Measurements from ENCODE around the gene TSTD1.
"Not testable (repeated sequence)": the region's sequence is repeated elsewhere in the genome, so short reads cannot be mapped to it uniquely, and the experiment has no call there.

Gene TSTD1

GRCh38 chr1:161033751-161034150 lies 5.0 kb downstream of the TSTD1 start:
- peak; percentile 44 for DNase-seq

DNA sequence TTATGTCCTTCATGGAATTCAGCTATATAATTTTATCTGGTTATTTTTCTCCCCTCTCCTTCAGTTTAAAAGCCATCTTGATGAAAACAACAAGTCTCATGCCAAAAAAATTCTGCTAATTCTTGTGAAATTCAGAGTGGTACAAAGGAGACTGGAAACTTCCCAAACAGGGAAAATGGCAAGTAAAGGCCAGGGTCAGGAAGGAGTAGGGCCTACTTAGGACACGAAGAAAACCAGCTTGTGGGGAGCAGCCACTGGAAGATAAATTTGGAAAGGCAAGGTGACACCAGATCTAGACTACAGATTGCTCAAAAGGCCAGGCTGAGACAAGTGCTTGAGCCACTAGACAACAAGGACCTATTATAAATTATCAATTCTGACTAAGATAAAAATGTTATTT lies 6.4 kb downstream of the TSTD1 start:
- no peak for DNase-seq

DNA sequence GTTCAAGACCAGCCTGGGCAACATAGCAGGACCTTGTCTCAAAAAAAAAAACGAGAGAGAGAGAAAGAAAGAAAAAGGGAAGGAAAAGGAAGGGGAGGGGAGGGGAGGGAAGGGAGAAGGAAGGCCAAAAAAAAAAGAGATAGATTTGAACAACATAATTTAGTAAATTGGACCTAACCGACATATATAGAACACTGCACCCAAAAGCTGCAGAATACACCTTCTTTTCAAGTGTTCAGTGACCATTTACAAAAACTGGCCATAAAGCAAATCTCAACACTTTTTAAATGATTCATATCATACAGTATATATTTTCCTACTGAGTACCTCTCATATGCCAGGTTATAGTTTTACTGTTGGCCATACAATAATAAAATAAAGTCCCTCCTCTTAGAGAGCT lies 6.9 kb downstream of the TSTD1 start:
- DNase-seq = no peak

GRCh38 chr1:161029466-161029865 lies 9.3 kb downstream of the TSTD1 start:
- not testable (repeated sequence) for DNase-seq

- DNase-seq = peak; percentile 53
These were observed 11.8 kb downstream of the TSTD1 start for GRCh38 chr1:161026954-161027353.

- not testable (repeated sequence) for DNase-seq
These were observed 16.3 kb downstream of the TSTD1 start for GRCh38 chr1:161022432-161022831.

DNA sequence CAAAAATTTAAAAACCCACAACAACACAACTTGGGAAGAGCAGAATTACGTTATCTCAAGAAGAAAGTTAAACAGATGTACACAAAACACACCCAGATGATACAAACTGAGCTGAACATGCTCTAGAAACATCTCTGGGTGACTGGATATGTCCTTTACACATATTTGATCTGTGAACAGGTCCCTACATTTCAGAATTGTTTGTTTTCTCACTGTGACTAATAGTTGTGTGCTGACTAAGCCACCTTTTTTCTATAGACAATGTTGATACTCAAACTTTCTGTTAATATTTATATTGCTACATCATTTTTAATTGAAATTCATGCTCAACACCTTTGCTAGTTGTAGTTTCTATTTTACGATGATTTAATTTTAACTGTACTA lies 16.8 kb downstream of the TSTD1 start:
- DNase-seq = no peak

DNA sequence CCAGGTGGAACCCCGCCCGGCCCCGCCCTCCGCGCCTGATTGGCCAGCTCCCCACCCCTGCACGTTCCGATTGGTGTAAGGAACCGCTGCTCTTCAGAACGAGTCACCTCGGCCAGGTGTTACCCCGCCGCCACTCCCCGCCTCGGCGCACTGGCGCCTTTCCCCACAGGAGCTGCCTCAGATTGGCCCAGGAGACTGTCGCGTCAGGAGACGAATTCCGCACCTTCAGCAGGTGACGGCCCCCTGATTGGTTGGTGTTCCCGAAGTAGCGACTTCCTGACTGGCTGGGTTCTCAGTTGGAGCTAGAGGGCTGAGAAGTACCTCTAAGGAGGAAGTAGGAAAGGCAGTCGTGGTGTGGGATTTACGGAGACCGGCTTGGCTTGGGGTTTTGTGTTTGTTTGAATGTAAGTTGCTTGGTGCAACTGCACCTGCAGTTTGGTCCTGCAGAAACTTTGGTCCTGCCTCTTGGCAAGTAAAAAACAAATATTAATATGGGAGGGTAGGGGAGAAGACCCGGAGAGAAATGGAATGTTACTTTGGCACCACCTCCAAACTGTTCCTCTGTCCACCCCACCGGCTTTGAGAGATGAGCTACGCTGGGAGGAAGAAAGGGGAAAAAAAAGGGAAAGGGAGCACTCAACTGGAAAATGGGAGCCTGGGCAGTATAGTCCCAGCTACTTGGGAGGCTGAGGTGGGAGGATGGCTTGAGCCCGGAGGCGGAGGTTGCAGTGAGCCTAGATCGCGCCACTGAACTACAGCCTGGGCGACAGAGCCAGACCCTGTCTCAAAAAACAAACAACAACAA lies 17.4 kb downstream of the TSTD1 start:
- DNase-seq = peak; percentile 86

DNA sequence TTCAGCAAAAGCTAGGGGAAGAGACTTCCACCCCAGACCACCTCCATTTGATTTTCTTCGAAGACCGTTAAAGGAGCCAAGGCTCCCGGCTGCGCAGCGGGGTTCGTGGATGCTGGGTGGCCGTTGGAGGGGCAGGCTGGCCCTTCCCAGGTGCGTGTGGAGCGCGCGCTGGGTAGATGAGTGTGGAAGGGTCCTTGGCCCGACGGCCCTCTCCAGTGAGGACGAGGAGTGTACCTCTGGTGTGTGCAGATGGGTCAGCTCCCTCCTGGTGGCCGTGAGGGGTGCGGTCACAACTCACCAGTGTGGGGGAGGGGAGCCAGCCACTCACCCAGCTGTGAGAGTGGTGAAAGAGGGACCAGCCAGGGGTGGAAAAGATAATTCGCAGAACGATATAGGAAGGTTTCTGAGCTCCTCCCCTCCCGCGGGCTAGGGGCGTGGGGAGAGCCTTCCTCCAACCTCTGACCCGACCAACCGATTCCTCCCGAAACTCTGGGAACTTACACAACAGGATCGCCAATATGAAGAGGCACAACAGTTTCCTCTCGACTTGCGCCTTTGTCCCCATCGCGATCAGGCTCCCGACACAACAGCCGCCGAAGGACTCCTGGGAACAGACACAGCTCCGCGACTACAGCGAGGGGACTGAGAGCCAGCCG lies 18.1 kb downstream of the TSTD1 start, which contains the start of gene F11R:
F11R (minus strand) TSS at position 644 of the 656 bp plus-strand sequence; CDS start at position 565, 79 bp downstream.
- peak; percentile 26 for DNase-seq

GRCh38 chr1:161019751-161020495 lies 18.8 kb downstream of the TSTD1 start:
- DNase-seq = no peak

GRCh38 chr1:161019111-161019660 lies 19.6 kb downstream of the TSTD1 start:
- DNase-seq = not testable (repeated sequence)

- no peak for DNase-seq
These were observed 20.2 kb downstream of the TSTD1 start for GRCh38 chr1:161018631-161018930.

- DNase-seq = no peak
These were observed 20.8 kb downstream of the TSTD1 start for GRCh38 chr1:161017756-161018630.

GRCh38 chr1:161017181-161017580 lies 21.6 kb downstream of the TSTD1 start:
- DNase-seq = not testable (repeated sequence)

DNA sequence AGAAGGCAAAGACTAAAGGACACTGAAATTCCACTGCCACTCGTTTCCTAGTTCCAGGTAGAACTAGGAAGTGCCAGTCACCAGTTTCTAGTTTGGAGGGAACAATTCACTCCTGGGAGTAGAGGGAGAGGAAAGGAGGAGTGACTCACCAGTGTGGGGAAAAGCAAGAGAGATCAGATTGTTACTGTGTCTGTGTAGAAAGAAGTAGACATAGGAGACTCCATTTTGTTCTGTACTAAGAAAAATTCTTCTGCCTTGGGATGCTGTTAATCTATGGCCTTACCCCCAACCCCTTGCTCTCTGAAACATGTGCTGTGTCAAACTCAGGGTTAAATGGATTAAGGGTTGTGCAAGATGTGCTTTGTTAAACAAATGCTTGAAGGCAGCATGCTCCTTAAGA lies 22.1 kb downstream of the TSTD1 start:
- DNase-seq = not testable (repeated sequence)

DNA sequence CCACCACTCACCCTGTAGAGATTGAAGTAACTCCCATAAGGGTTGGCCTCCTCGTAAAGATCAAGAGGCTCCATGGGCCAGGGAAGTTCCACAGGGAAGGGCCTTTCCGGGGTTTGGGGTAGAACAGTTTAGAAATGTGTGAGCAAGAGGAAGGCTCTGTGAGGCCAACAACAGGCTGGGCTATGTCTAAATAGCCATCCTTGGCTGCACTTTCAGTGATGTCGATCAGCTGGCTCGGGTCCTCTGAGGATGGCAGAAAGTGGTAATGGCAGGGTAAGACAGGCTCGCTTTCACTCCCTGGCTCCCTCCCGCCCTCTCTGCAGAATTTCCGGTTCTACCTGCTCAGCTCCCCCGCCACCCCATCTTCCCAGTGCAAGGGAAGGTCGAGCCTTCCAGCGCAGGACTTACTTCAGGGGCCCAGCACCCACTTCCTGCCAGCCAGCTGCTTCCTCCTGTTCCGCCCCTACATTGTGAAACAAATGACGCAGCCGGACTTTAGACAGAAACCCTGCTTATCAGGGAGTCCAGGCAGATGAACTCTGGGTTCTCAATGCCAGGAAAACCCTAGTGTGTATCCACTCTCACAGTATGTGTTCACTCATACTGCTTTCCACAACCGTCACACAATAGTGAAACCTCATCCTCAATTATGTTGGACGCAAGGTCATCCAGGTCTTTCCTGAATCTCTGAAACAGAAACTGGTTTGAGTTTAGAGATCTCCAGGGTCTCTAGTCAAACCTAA lies 25.1 kb downstream of the TSTD1 start:
- DNase-seq = peak; percentile 75

DNA sequence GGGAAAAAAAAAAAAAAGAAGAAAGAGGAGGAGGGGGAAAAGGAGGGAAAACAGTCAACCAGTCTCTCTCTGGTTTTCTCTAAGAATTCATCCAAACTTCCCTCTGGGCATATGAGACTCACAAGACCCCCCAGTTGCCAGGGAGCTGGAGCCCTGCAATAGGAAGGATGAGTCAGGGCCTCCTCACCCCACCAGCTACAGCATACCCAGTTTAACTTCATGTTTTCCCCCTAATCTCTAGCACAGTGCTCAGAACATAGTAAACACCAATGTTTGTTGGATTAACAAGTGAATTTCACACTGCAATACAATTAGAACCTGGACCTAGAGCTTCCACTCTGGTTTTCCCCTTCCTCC lies 25.7 kb downstream of the TSTD1 start:
- no peak for DNase-seq

DNA sequence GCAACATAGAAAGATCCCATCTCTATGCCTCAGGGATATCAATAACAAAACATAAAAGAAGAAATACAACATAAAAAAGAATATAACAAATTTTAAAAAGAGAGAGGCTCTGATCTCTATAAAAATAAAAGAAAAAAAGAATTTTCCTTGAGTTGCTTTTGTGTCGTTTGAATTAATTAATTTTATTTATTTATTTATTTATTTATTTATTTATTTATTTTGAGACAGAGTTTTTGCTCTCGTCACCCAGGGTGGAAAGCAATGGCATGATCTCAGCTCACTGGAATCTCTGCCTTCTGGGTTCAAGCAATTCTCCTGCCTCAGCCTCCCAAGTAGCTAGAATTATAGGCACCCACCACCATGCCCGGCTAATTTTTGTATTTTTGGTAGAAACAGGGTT lies 26.3 kb downstream of the TSTD1 start:
- no peak for DNase-seq

DNA sequence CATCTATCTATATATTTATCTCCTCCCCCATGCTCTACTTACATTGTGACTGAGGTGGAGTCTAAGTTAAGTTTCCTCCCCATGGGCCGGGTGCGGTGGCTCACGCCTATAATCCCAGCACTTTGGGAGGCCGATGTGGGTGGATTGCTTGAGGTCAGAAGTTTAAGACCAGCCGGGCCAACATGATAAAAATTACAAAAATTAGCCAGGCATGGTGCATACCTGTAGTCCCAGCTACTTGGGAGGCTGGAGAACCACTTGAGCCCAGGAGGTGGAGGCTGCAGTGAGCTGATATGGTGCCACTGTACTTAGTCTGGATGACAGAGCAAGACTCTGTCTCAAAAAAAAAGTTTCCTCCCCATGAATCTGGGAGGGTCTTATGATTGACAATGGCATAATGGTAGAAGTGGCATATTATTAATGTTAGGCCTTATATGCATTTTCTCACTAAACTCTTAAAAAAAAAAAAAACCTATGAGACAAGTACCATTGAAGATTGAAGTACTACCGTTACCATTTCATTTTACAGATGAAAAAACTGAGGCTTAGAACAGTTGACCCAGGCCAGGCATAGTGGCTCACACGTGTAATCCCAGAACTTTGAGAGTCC lies 29.1 kb downstream of the TSTD1 start:
- DNase-seq = no peak

GRCh38 chr1:161008869-161009510 lies 29.8 kb downstream of the TSTD1 start:
- DNase-seq = no peak

DNA sequence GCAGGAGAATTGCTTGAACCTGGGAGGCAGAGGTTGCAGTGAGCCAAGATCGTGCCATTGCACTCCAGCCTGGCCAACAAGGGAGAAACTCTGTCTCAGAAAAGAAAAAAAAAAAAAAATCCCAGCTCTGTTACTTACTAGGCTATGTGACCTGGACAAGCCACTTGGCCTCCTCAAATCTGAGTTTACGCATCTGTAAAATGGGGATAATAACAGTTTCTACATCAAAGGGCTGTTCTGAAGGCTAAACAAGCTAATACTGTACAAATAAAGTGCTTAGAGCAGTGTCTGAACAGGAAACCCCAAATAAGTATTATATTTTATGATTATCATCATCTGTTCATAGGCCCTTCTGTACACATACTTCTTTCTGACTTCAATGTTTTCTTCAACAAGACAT lies 31.4 kb downstream of the TSTD1 start:
- no peak for DNase-seq

Measured in stimulated activated CD4-positive, alpha-beta T cell treated with anti-CD3 and anti-CD28 coated beads, Interleukin-1b, Interleukin-23, amount 100 ng/mL, for 48 hours (primary cell).